HG02759 (cell line): ENCODE results near the gene TTC23.
"Not testable (repeated sequence)": the region's sequence is repeated elsewhere in the genome, so short reads cannot be mapped to it uniquely, and the experiment has no call there.

Experiments
- ATAC-seq: cut with Tn5 transposase; IDR thresholded peaks from one replicate; pipeline ENCODE4 v1.9.1; 2021; ENCODE audit warnings: mild to moderate bottlenecking, moderate library complexity; ENCODE audit not compliant: unreplicated experiment

TTC23 gene

DNA sequence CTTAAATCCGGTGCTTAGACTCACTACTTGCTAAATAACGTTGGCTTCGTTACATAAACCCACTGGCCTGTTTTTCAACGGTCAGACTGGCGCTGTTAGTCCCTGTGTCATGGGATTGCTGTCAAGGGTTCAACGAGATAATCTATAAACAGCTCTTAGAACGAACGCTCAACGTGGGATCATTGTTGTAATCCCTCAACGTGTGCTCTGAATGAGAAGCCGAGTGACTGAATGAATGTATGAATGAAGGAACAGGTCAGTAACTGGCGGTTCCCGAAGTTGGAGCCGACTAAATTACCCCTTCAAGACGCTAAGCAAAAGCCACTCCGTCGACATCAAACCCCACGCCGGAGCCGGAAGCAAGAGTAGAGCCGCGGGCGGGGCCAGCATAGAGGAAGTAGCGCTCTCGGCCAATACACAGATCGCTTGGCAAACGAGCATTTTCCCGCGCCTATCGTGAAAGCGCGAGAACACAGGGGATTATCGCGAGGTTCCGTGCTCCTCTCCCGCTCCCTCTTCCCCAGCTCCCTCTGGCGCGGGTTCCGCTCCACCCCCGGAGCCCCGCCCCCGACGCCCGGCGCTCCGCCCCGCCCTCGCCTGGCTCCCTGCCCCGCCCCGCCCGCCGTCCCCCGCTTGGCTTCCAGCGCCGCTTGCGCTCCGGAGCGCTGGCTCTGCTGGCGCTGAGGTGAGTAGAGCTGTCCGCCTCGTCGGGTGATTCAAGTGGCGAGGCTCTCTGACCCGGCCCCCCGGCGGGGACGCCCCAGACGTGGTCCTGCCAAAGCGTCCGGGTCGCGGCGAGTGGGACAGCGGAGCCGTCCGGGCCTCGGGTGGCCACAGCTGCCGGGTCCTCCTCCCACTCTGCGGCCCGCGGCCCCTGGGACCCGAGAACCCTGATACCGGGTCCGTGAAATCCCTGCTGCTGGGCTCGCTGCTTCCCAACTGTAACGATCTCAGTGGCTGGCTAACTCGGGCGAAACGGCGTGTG lies 1.8 kb upstream of the TTC23 start, which contains the start of gene LRRC28:
TSS of gene LRRC28 (plus strand) at position 625 of the 985 bp plus-strand sequence. CDS start 4,477 bp downstream, outside the sequence.
- peak; percentile 93 for ATAC-seq

DNA sequence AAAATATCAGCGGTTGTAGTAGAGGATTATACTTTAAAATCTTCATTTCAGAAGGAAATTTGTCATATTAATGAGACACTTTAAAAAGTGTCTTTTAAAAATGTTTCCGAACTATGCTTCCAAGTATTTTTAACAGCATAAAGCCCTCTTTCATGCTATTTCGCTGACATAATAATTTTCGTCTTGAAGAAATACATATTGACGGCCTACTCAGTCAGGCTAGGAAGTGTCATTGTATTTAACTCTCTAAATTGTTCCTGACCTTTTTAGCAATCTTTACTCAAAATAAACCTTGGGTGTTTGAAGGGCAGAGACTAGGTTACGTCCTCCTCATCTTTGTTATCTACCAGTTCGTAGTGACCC lies 1.1 kb upstream of the TTC23 start:
- no peak for ATAC-seq

DNA sequence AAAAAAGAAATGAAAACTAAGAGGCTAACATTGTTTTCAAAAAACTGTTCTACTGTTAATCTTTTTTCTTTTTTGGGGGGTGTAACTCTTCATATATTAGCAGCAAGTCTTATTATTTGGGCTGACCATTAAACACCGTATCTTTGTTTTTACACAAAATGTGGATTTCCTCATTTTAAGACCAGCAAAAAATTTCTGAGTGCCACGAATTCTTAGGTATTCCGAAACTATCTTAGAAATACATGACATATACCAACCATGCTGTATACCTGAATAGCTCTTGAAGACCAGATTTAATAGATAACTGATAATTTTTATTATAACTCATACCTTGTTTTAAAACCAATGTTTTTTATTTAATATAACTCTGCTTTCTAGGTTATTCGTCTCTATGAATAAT lies 620 bp upstream of the TTC23 start:
- ATAC-seq: no peak

DNA sequence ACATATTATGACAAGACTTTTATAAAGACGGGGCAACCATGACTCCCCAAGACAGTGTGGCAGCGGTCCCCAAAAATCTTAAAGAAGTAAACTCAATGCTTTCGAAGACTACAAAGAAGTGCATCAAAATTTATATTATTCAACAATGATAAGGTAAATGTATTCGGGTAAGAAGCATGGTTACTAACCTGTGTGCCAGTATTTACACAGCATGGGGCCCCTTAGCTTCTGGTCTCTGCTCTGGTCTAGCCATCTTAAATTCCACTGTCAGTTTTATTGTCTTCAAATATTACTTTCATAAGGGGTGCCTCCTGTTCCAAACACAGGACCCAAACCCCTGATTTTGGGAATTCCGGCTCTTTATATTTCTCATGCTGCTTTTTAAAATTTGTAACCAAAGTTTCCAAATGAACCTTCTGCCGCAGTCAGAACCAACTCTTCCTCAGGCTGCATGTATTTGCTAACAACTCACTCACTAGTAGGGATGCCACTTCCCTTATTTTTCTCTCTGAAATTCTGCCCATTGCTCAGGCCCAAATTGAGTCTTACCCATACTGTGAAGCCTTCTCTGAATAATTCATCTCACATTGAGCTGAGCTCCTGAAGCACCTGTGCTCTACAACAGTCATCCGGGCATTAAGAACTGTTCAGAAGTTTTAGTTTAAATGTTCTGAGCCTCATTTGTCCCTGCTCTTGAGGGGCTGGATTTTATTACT lies 1.2 kb downstream of the TTC23 start:
- no peak for ATAC-seq

DNA sequence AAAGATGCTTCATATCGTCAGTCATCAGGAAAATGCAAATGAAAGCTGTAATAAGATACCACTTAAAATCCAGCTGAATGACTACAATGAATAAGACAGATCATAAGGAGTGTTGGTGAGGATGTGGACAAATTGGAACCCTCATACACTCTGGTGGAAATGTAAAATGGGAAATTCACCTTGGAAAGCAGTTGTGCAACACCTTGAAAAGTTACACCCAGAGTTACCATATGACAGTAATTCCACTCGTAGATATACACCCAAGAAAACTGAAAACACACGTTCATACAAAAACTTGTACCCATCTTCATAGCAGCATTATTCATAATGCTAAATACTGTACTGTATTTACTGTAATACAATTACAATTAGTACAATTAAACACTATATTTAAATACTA lies 2.3 kb downstream of the TTC23 start:
- no peak for ATAC-seq

DNA sequence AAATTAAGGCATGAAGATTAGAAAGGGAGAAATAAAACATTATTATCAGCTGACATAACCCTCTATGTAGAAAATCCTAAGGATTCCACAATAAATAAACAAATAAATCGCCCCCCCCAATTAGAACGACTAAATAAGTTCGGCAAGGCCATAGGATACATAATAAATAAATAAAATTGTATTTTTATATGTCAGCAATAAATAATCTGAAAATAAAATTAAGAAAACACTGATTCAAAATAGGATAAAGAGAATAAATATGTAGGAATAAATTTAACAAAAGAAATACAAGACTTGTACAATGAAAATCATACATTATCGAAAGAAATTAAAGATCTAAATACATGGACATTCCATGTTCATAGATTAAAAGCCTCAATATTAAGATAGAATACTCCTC lies 5.1 kb downstream of the TTC23 start:
- ATAC-seq: no peak

DNA sequence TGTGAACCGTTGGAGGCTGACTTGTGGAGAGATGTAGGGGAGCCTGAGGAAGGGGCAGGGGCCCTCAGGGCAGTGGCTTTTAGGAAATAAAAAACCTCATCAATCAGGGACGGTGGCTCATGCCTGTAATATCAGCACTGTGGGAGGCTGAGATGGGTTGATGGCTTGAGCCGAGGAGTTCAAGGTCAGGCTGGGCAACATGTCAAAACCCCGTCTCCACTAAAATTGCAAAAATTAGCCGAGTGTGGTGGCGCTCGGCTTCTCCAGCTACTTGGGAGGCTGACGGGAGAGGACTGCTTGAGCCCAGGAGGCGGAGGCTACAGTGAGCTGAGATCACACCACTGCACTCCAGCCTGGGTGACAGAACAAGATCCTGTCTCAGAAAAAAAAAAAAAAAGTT lies 7.6 kb downstream of the TTC23 start:
- ATAC-seq: no peak

DNA sequence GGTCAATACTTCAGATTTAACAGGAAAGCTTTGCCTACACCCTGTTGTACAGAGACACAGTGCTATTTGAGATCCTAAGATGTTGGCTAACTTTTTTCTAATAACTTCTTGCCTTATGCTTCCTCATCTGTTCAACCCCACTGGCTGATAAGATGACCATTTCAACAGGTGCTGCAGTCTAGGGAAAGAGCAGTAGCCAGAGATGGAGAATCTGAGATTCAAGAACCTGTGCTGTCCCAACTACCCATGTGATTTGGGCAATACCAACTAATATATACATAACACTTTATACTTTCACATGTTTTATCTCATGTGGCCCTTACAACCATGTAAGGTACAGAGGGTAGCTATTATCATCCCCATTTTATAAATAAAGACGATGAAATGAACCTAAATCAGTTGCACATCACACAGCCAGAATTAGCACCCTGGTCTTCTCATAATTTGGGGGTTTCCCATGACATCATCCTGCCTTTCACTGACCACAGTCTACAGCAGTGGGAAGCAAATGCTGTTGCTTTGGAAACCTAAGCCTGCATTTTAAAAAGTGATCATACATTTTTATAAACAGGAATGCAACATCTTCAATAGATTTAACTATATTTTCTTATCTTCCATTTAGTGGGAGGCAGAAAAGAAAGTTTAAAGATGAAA lies 9.7 kb downstream of the TTC23 start:
- ATAC-seq: peak; percentile 96

DNA sequence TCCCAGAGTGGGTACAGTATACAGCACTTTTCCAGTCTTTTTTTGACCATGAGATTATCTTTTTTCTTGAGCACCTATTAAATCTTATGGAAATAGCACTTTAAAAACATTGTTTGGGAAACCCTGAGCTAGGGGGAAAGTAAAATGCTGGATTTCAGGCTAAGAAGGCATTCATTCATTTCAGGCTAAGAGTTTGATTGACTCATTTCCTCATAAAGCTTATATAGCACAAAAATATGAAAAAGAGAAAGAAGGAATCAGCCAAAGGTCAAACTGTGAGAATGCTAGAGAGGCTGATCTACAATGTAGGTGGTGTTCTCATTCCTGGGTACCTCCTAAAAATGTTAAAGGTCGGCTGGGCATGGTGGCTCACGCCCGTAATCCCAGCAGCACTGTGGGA lies 10.5 kb downstream of the TTC23 start:
- no peak for ATAC-seq

DNA sequence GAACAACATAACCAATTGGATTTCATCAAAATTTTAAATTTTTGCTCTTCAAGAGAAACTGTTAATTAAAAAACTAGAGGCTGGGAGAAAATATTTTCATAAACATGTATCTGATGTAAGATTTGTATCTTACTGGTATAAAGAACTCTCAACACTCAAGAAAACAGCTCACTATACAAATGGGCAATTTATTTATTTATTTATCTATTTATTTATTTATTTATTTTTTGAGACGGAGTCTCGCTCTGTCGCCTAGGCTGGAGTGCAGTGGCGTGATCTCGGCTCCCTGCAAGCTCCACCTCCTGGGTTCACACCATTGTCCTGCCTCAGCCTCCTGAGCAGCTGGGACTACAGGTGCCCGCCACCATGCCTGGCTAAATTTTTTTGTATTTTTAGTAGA lies 15.2 kb downstream of the TTC23 start:
- ATAC-seq: not testable (repeated sequence)

DNA sequence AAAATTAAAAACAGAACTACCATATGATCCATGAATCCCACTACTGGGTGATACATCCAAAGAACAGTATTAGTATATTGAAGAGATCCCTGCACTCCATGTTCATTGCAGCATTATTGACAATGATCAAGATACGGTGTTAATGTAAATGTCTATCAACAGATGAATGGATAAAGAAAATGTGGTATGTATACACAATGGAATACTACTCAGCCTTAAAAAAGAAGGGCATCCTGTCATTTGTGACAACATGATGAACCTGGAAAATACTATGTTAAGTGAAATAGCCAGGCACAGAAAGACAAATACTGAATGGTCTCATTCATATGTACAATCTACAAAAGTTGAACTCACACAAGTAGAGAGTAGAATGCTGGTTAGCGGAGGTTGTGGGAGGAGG lies 16.6 kb downstream of the TTC23 start:
- no peak for ATAC-seq

DNA sequence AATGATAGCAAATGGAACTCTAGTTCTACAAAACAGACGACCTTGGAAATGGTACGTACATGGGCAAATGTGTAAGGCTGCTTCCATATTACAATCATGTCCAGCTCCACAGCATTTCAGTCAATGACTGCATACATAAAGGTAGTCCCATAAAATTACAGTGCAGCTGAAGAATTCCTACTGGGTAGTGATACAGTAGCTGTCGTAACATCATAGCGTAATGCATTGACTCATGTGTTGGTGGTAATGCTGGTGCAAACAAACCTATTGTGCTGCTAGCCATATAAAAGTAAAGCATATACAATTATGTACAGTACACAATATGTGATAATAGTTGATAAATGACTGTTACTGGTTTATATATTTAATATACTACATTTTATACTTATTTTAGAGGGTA lies 18.5 kb downstream of the TTC23 start:
- ATAC-seq: no peak

DNA sequence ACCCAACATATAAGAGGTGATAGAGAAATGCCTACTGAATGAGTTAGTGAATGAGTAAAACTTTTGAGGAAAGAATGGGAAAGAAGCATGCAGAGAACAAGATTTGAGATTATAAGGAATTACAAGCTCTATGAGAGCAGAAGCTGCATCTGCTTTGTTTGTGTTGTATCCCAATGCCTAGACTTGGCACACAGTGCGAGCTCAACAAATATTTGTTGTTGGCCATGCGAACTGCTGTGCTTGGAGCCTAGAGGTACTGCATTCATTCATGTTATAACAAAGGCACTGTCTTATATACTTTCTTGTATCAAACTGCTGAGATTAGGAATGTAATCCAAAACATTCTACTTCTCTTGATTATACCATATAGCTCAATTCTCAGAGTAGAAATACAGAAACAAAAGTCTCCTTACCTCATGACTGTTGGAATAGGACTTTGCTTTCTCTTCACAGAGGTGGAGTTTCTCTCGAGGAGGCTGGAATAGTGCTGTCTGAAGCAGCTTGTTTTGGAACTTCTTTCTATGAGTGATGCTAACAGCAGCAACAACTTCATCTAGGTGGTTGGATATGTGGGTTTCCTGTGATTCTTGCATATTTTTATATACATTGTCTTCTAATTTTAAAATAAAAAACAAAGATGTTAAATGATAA lies 21.1 kb downstream of the TTC23 start:
- ATAC-seq: no peak

DNA sequence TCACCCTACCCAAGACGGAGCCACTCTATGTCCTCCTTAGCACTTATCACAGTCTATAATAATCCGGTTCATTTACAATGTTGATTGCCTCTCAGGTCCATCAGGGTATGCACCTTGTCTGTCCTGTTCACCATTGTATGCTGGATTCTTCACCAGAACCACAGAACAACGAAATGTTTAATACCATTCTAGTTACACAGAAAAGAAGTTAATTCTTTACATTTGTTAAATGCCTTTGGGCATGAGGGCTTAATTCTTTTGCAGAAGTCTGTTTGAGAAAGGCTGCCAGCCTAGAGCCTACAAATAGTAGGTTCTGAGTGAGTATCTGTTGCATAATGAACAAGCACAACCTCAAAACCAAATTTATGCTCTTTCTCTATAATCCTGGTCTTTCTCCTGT lies 22.6 kb downstream of the TTC23 start:
- ATAC-seq: no peak

DNA sequence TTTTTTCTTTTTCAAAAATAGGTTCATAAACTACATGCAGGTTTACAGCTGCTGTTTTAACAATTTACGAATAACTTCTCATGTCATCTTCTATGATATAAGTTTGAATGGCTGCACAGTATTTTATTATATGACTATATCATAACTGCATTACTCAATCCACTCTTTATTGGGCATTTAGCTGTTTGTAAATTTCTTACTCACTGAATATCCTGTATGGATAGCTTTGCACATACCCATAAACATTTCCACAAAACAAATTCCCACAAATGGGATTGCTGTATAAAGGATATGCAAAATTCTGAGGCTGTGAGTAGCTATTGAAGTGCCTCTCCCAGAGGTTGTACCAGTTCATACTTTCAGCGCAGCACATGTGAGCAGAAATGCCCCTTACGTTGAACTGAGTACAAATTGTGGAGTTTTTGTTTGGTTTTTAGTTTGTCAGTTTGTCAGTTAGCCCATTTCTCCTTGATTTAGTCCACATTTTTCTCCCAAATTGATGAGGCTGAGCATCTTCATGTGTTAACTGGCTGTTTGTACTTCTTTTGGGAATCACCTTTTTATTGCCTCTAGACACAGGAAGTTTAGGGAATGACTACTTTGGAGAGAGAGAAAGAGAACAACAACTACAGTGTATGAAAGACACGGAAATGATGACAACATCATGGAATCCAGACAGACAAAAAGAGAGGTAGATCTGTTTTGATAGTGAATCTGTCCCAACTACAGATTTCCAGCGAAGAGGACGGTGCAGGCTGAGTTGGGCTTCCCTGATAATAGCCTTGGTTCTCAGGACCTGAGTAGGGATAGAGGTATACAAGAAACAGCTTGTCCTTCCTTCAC lies 24.8 kb downstream of the TTC23 start:
- no peak for ATAC-seq

DNA sequence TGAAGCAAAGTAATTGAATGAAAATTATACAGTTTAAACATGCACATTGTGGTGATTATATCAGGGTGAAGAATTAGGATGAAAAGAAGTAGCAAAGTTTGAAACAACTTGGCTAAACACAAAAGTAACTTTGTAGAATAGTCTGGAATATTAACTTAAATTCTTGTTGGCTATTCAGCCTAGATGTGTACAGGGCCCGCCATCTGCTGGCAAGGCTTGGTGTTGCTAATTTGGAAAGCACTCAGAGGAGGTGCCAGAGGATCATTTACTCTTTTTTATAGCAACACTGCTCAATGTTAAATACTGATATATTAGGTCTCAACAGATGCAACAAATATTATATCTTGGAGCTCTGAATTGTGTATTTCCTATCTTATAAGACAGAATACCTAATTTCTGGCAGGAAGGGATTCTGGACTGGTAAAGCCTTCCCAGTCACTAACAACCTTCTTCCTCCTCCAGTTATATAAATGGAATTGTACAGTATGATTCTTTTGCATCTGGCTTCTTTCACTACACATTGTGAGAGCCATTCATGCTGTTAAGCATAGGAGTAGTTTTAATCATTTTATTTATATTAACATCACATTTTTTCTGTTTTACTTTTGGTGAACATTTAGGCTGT lies 36.1 kb downstream of the TTC23 start:
- peak; percentile 58 for ATAC-seq

DNA sequence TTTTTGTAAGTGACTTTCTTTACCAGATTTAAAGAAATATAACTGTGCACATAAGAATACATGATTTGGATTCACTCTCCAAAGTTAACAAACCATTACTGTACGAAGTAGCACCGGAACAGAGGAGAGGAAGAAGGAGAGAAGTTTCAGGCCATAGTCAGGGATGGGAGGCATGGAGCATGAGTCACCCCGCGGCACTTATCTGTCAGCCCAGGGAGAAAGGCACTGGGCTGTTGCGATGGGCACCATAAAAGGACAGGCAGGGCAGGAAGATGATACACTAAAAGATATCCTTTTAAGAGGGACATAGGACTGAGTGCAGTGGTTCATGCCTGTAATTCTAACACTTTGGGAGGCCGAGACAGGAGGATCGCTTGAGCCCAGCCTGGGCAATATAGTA lies 37.0 kb downstream of the TTC23 start:
- ATAC-seq: no peak

DNA sequence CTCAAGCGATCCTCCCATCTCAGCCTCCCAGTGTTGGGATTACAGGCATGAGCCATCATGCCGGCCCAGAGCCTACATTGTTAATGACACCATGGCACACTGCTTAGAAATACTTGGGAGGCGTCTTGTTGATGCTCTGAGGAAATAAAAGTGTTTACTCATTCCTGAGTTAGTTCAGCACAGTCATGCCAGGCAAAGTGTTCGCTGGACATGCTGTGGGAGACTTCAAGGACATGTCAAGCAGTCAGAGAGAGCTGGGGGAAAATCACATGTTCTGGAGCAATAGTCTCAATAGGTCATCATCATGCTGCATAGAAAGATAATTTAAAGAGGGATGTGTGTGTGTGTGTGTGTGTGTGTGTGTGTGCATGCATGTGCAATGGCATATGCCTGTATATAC lies 37.5 kb downstream of the TTC23 start:
- no peak for ATAC-seq

DNA sequence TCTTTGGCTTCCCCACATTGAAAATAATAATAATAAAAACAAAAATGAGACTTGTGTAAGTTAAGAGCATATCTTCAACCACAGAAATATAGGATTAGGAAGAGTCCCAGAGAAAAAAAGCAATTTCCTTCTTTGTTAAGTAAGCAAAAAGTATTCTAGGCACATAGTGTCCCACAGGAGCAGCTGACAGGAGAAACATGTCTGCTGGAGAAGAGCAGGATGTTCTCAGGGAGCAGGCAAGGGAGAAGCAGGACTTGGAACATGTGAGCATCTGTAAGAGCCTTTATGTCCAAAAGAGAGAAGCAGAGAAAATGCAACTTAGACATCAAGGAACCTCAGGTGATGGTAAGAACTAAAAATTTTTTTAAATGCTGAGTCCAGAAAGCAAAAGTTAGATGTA lies 39.0 kb downstream of the TTC23 start:
- ATAC-seq: no peak

DNA sequence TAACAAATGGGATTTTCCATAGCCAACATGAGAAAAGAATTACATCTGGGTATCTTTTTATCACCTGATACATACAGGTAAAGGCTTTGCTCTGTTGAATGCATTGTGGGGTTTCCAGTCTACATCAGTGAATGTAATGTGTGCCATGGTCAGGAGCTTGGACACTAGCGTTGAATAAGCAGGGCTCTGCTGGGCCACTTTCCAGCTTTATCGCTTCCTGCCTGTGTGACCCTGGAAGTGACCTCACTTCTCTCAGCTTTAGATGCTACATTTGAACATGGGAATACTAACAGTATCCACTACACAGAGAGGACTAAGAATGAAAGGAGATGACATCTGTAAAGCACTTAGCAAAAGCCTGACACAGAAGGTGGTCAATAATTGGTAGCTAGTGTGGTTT lies 40.1 kb downstream of the TTC23 start:
- no peak for ATAC-seq
